Psoas muscle (tissue), 8 donors: ENCODE results near the gene CHD6. TPM values are rescaled to one million over a fixed set of nuclear protein-coding genes. Genes with fewer than 3 reads are reported as not detected.

Source experiments
- ATAC-seq, 4 donors: fragments of 200-7000 bp; cut with Tn5 transposase; one replicate each; pipeline ENCODE4 v1.9.1; 2020; ENCODE audit warnings: moderate library complexity in 3 of 4, mild to moderate bottlenecking in 2 of 4
- DNase-seq, 2 donors: peaks; one replicate each; pipeline ENCODE4 v3.0.0-alpha.2; 2020
- H3K27ac ChIP-seq: fragments of 200-600 bp; one replicate; pipeline ENCODE4 v1.8.0; 2022
- H3K27me3 ChIP-seq, 3 donors: fragments of 200-600 bp in 1 of 3; one replicate each; pipeline versions ENCODE4 v1.6.1 to v1.8.0; 2013 to 2022; ENCODE audit warnings: low read length in 2 of 3, mild to moderate bottlenecking in 2 of 3, moderate library complexity in 1 of 3; ENCODE audit not compliant: insufficient read depth in 3 of 3
- H3K36me3 ChIP-seq, 2 donors: fragments of 200-600 bp in 1 of 2; one replicate each; pipeline versions ENCODE4 v1.6.1 to v1.8.0; 2013 to 2022; ENCODE audit warnings: low read depth in 1 of 2, mild to moderate bottlenecking in 1 of 2, moderate library complexity in 1 of 2; ENCODE audit not compliant: insufficient read depth in 1 of 2
- H3K4me1 ChIP-seq: fragments of 200-600 bp; one replicate; pipeline ENCODE4 v1.8.0; 2022
- H3K4me3 ChIP-seq: fragments of 200-600 bp; one replicate; pipeline ENCODE4 v1.8.0; 2022; ENCODE audit warnings: mild to moderate bottlenecking
- H3K9me3 ChIP-seq: fragments of 200-600 bp; one replicate; pipeline ENCODE4 v1.8.0; 2022
- CTCF ChIP-seq: fragments of 200-600 bp; IDR thresholded peaks from one replicate; pipeline ENCODE4 v1.8.0; 2022; ENCODE audit warnings: antibody characterized with exemption
- WGBS, 3 donors: extraction: QIAGEN DNeasy Blood & Tissue Kit; methylation state at CpG; one replicate each; pipeline versions ENCODE4 v1.1.6 to v1.1.7; 2013; 5-methylcytosine and 5-hydroxymethylcytosine counted together
- intact Hi-C, 2 donors: fragments of 100-400 bp; cut with DNase I; formaldehyde crosslinking; loops; one replicate each; pipeline versions ENCODE4 v1.11.0 to v1.14.2; 2022
- polyA plus RNA-seq, 3 donors: library from polyadenylated mRNA; stranded (reverse); fragments of 200-250 nt; gene quantifications; one replicate each; pipeline ENCODE4 v1.2.3, GENCODE V29; 2013
- total RNA-seq, 4 donors: library from RNA; stranded (reverse); fragmentation: NEBNext Ultra II Directional in 2 of 4; extraction: Animal tissue kit (Norgen Biotek cat#: 25700) in 2 of 4; gene quantifications; one replicate each; pipeline versions ENCODE4 v1.2.1 to v1.2.4, GENCODE V29; 2021 to 2023
- donor health status: healthy with polysubstance abuse.
- donor health status: DM: no; HTN: no; CAD: no; lungs with moderate emphysema.
- donor health status: Bipolar disorder and iron deficiency.
- donor health status: healthy.
- donor health status: DM: yes; HTN: yes; CAD: no.
- donor health status: DM: no; HTN: no; CAD: no.
- donor health status: DM: no; HTN: no; CAD: no.
- donor health status: DM: yes; HTN: yes; CAD: no.

CHD6 gene
- total and polyA plus RNA-seq, 7 donors, result 1.7 to 30.4 (median 17.2) TPM

DNA sequence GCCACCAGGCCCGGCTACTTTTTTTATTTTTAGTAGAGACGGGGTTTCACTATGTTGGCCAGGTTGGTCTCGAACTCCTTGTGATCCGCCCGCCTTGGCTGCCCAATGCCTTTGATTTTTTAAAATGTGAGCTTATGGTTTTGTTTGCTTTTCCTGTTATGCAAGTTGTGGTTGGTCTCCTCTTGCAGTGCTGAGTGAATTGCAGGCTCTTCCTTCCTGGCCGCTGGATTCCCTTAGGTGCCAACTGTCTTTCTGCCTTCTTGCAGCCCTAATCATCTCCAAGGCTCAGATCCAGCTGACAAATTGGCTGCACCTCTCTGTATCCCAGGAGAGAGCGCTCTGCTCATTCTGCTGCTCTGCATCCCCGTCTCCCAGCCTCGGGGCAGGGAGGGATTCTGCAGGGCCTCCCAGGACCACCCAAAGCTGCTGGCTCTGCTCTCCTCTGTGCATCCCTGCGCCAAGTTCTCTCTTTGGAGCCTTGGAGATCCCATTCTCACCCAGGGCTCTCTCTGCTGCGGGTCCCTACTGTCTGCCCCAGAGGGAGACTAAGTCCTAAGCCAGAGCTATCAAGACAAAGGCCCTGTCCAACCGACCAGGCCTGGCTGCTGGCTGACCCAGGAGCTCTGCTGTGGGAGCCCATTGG lies 237.5 kb downstream of the CHD6 start:
- Histone ChIP-seq H3K27ac (no peak overlapping the region), H3K9me3 (no peaks in the 10 kb centered on the region), H3K36me3 (no peaks in the 10 kb centered on the region), H3K4me3 (no peak overlapping the region), H3K4me1 (no peaks in the 10 kb centered on the region), H3K27me3 (no peaks in the 10 kb centered on the region)
- no peak for TF ChIP-seq CTCF
- ATAC-seq (no peak), DNase-seq (no peak)
- intact Hi-C loops, result no loop called here
- WGBS, 3 donors, result 65 to 79% (median 68%) methylated on average over 12 of the region's 12 CpGs

GRCh38 chr20:41379551-41379950 lies 238.6 kb downstream of the CHD6 start:
- Histone ChIP-seq H3K27ac (no peak overlapping the region), H3K4me1 (no peaks in the 10 kb centered on the region), H3K36me3 (no peaks in the 10 kb centered on the region), H3K27me3 (no peaks in the 10 kb centered on the region), H3K9me3 (no peaks in the 10 kb centered on the region), H3K4me3 (no peak overlapping the region)
- TF ChIP-seq CTCF, result no peak
- no peak for DNase-seq
- WGBS, 3 donors, result 93 to 95% (median 93%) methylated on average over 2 of the region's 2 CpGs
- intact Hi-C loops, result no loop called here
- ATAC-seq, result no peak

DNA sequence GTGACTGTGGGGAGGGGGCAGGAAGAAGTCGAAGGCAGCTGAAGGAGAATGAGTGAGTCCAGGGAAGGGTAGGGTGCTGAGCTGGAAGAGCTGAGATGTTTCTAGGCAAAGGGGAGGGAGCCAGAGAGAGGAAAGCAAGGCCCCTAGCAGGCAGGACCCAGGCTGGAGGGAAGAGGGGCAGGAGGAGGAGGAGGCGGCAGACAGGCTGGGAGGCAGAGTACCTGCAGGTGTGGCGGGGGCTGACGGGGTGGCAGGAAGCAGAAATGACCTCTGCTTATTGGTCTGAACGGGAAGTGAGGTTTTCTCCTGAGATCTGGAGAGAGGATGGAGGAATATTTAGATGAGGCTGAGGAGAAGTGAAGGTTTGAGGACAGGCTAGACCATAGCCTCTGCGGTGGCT lies 240.9 kb downstream of the CHD6 start:
- H3K9me3 ChIP-seq, result no peaks in the 10 kb centered on the region
- no peak for TF ChIP-seq CTCF
- ATAC-seq, result no peak
- DNase-seq, result no peak
- no peaks in the 10 kb centered on the region for H3K4me1 ChIP-seq
- no peaks in the 10 kb centered on the region for H3K27me3 ChIP-seq
- 73 to 75% (median 75%) methylated on average over 6 of the region's 6 CpGs for WGBS, 3 donors
- no peak overlapping the region for H3K4me3 ChIP-seq
- H3K36me3 ChIP-seq, result no peaks in the 10 kb centered on the region
- intact Hi-C loops, result no loop called here
- H3K27ac ChIP-seq, result no peak overlapping the region

GRCh38 chr20:41376349-41376748 lies 241.8 kb downstream of the CHD6 start:
- 94% methylated on average over 5 of the region's 5 CpGs for WGBS, 3 donors
- H3K4me1 ChIP-seq, result no peaks in the 10 kb centered on the region
- H3K27me3 ChIP-seq, result no peaks in the 10 kb centered on the region
- no peak for TF ChIP-seq CTCF
- intact Hi-C loops, result no loop called here
- ATAC-seq, result no peak
- H3K9me3 ChIP-seq, result no peaks in the 10 kb centered on the region
- no peak overlapping the region for H3K4me3 ChIP-seq
- DNase-seq, result no peak
- H3K36me3 ChIP-seq, result no peaks in the 10 kb centered on the region
- H3K27ac ChIP-seq, result no peak overlapping the region

- H3K27me3 ChIP-seq, result no peaks in the 10 kb centered on the region
- no peak for ATAC-seq
- H3K4me1 ChIP-seq, result no peaks in the 10 kb centered on the region
- H3K36me3 ChIP-seq, result no peaks in the 10 kb centered on the region
- WGBS, 3 donors, result 90 to 94% (median 92%) methylated on average over 9 of the region's 9 CpGs
- intact Hi-C loops, result no loop called here
- H3K9me3 ChIP-seq, result no peaks in the 10 kb centered on the region
- no peak for DNase-seq
- no peak overlapping the region for H3K27ac ChIP-seq
- no peak overlapping the region for H3K4me3 ChIP-seq
- TF ChIP-seq CTCF, result no peak
Observed at GRCh38 chr20:41375846-41376245, 242.3 kb downstream of the CHD6 start.
